ENCODE results near the gene RPRD1A.
"Not testable (repeated sequence)": the region's sequence is repeated elsewhere in the genome, so short reads cannot be mapped to it uniquely, and the experiment has no call there.

RPRD1A gene

DNA sequence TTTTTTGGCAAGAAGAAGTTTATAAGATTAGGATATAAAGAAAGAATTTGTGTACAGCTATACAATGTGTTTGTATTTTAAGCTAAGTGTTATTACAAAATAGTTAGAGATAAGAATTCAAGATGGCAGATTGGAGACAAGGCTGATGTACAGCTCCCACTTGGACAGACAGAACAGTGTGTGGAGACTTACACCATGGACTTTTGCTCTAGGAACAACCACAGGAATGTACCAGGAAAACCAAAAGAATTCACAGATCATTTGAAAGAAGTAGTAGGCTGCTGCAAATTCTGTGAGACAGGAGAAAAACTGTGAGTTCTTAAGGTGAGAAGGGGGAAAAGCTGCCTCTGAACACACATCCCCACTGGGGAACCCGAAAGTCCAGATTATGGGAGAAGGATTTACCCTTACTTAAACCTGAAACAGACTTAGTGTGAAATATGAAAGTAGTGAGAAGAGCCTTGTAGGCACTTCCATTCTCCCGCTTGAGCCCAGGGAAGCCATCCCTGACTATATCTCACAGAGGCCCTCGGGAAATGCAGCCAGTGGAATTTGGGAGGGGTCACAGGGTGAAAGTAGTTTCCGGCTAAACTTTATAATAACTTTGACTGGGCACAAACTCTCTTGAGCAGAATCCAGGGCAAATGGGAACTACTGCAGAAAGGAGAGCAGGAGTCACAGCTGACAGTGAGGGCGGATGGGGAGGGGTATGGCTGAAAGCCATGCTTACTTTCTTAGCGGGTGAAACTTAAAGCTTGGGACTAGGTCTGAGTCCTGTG lies 11.6 kb upstream of the RPRD1A start:
- H3K4me3 ChIP-seq (ENCODE audit: low read depth, low read length) = no peak overlapping the region

- H3K4me3 ChIP-seq (ENCODE audit: low read depth, low read length) = not testable (repeated sequence)
These were observed 10.4 kb upstream of the RPRD1A start for GRCh38 chr18:36077764-36078163.

- no peak overlapping the region for H3K4me3 ChIP-seq (ENCODE audit: low read depth, low read length)
These were observed 8.7 kb upstream of the RPRD1A start for GRCh38 chr18:36075862-36076587.

DNA sequence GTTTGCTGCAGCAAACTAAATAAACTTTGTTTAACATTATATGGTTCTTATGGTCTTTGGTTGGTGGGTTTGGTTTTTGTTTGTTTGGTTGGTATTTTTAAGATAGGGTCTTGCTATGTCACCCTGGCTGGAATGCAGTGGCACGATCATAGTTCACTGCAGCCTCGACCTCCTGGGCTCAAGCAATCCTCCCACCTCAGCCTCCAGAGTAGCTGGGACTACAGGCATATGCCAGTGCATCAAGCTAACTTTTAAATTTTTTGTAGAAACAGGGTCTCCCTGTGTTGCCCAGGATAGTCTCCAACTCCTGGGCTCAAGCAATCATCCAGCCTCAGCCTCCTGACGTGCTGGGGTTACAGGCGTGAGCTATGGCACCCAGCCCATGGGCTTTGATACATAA lies 7.1 kb upstream of the RPRD1A start:
- no peak overlapping the region for H3K4me3 ChIP-seq (ENCODE audit: low read depth, low read length)

DNA sequence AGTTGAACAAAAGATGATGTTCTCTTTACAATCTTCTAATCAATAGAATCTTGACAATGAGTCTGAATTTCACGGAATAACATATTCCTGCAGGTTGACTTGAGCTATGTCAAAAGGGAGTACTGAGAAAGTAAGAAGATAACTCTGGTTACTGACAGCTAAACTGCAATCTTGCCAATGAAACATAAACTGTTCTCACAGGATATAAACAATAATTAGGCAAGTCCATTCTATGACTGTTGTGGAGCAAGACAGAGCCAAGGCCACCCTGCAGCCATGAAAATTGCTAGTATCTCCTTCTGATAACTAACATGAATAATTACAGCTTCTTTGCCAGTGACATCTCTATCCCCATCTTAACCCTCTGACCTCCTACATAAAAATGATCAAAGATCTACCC lies 6.3 kb upstream of the RPRD1A start:
- no peak overlapping the region for H3K4me3 ChIP-seq (ENCODE audit: low read depth, low read length)

- H3K4me3 ChIP-seq (ENCODE audit: low read depth, low read length) = not testable (repeated sequence)
These were observed 5.0 kb upstream of the RPRD1A start for GRCh38 chr18:36072406-36072805.

DNA sequence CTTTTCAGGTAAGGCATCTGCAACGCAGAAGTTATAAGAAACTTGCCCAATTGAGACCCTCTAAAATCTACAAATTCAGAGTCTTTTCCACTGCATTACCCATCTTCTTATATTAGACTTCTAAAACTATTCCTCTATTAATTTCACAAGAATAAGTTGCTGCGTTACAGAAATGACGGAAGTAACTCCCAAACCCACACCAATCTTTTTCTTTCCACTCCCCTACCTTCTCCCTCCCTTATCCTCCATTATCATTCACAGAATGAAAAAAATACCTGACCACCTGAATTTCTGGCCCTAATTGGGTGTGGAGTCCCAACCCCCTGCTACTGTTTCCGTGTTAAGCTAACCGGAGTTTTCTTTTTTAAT lies 689 bp downstream of the RPRD1A start:
- peak overlapping the region; percentile 100 for H3K4me3 ChIP-seq (ENCODE audit: low read depth, low read length)

DNA sequence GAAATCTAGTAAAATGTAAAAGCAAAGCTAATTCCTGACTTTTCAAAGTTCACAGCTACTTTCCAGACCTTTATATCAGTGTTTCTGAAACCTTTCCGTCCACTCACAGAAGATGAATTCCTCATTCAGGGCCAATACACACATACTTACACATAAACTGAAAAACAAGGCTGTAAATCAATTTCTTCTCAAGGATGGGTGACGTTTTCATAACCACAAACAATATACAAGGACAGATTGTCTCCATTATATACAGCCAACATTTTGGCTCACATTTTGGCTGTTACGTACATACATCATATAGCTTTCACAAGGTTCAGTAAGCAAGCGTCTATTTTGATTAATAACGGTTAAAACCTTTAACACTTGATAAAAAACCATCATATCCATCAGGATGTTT lies 1.4 kb downstream of the RPRD1A start:
- peak overlapping the region; percentile 100 for H3K4me3 ChIP-seq (ENCODE audit: low read depth, low read length)

DNA sequence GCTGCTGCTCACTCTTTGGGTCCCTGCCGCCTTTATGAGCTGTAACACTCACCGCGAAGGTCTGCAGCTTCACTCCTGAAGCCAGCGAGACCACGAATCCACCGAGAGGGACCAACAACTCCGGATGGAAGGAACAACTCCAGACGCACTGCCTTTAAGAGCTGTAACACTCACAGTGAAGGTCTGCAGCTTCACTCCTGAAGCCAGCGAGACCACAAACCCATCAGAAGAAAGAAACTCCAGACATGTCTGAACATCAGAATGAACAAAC lies 2.6 kb downstream of the RPRD1A start:
- H3K4me3 ChIP-seq (ENCODE audit: low read depth, low read length) = not testable (repeated sequence)

DNA sequence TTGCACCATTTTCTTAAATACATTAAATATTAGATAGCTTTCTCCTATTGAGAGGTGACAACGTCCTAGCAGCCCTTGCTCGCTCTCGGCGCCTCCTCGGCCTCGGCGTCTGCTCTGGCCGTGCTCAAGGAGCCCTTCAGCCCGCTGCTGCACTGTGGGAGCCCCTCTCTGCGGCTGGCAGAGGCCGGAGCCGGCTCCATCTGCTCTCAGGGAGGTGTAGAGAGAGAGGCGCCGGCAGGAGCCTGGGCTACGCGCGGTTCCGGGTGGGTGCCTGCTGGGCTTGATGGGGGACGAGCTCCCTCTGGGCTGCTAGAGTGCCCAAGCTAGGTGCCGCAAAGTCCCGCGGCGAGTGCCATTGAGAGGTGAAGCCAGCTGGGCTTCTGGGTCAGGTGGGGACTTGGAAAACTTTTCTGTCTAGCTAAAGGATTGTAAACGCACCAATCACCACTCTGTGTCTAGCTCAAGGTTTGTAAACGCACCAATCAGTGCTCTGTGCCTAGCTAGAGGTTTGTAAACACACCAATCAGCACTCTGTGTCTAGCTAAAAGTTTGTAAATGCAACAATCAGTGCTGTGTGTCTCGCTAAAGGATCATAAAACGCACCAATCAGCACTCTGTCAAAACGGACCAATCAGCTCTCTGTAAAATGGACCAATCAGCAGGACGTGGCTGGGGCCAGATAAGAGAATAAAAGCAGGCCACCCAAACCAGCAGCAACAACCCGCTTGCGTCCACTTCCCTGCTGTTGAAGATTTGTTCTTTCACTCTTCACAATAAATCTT lies 3.1 kb downstream of the RPRD1A start:
- H3K4me3 ChIP-seq (ENCODE audit: low read depth, low read length) = no peak overlapping the region

DNA sequence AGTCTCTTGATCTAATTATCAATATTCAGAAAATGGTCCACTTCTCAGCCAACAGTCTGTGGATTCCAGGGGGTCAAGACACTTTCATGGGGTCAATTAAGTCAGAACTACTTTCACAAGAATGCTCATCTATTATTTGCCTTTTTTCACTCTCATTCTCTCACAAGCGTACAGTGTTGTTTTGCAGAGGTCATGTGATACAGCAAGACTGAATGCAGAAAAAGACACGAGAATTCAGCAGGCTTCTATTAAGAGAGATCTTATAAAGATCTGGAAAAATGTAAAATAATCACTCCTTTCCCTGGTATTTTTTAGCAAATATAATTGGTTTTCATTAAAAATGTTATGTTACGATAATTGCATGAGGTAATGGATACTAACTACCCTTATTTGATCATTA lies 8.7 kb downstream of the RPRD1A start:
- H3K4me3 ChIP-seq (ENCODE audit: low read depth, low read length) = no peak overlapping the region

GRCh38 chr18:36051760-36052159 lies 15.6 kb downstream of the RPRD1A start:
- no peak overlapping the region for H3K4me3 ChIP-seq (ENCODE audit: low read depth, low read length)

DNA sequence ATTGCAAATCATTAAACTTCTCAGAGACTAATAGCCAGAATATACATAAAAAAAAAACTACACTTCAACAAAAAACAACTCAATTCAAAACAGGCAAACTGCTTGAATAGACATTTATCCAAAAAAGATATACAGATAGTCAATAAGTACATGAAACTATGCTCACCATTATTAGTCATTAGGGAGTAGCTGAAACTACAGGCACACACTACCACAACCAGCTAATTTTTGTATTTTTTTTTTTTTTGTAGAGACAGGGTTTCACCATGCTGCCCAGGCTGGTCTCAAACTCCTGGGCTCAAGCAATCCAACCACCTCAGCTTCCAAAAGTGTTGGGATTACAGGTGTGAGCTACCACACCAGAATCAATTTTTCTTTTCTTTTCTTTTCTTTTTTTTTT lies 16.9 kb downstream of the RPRD1A start:
- H3K4me3 ChIP-seq (ENCODE audit: low read depth, low read length) = no peak overlapping the region

DNA sequence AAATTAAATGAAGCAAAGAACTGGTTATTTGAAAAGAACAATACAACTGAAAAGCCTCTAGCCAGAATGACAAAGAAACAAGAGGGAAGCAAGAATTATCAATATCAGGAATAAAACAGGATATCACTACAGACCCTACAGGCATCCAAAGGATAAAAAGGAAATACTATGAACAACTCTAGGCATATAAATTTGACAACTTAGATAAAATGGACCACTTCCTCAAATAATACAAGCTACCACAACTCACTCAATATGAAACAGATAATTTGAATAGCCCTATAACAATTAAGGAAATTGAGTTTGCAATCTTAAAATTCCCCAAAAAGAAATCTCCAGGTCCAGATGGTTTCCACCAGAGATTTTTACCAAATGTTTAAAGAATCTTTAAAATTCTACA lies 19.8 kb downstream of the RPRD1A start:
- no peak overlapping the region for H3K4me3 ChIP-seq (ENCODE audit: low read depth, low read length)

DNA sequence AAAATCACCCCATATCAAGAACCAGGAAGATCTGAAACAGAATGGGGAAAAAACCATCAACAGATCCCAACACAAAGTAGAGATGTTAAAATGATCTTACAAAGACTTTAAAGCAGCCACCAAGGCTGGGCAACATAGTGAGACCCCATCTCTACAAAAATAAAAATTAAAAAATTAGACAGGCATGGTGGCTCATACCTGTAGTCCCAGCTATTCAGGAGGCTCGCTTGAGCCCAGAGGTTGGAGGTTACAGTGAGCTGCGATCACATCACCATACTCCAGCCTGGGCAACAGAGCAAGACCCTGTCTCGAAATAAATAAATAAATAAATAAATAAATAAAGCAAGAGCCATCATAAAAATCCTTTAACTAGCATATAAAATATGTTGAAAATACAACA lies 20.5 kb downstream of the RPRD1A start:
- no peak overlapping the region for H3K4me3 ChIP-seq (ENCODE audit: low read depth, low read length)

DNA sequence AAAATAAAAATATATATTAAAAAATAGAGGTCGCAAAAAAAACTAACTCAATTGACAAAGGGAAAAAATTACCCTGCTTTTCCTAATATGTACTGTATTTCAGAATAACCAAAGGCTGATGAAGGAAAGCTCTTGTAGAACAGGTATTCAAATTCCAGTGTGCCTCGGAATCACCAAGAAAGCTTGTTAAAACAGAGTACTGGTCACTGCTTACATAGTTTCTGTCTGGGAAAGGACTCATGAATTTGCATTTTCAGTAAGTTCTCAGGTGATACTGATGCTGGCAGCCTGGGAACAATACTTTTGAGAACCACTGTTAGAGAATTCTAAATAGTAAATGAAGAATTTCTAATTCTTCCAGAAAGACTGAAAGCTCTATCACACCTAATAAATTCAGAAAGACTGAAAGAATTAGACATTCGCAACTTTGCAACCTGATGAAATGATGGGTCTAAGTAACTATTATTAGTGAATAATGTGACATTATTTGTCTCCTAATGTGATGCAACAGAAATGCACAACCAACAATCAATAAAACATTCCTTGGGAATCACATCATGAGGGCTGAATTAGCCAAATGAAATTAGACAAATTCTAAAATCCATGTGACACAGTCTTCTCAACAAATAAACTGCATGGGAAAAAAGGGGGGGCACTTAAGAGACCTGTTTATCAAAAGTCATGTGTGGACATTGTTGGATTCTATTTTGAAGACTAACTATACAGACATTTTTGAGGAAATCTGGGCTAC lies 21.9 kb downstream of the RPRD1A start:
- H3K4me3 ChIP-seq (ENCODE audit: low read depth, low read length) = no peak overlapping the region

GRCh38 chr18:36043153-36043552 lies 24.2 kb downstream of the RPRD1A start:
- no peak overlapping the region for H3K4me3 ChIP-seq (ENCODE audit: low read depth, low read length)

GRCh38 chr18:36041146-36041545 lies 26.2 kb downstream of the RPRD1A start:
- H3K4me3 ChIP-seq (ENCODE audit: low read depth, low read length) = no peak overlapping the region

DNA sequence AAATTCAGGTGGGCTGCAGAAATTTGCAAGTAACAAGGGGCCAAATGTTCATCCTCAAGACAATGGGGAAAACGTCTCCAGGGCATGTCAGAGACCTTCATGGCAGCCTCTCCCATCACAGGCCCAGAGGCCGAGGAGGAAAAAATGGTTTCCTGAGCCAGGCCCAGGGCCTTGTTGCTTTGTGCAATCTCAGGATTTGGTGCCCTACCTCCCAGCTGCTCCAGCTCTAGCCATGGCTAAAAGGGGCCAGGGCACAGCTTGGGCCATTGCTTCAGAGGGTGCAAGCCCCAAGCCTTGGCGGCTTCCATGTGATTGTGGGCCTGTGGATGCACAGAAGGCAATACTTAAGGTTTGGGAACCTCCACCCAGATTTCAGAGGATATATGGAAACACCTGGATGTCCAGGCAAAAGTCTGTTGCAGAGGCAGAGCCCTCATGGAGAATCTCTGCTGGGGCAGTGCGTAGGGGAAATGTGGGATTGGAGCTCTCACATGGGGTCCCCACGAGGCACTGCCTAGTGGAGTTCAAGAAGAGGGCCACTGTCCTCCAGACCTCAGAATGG lies 29.2 kb downstream of the RPRD1A start:
- H3K4me3 ChIP-seq (ENCODE audit: low read depth, low read length) = no peak overlapping the region

DNA sequence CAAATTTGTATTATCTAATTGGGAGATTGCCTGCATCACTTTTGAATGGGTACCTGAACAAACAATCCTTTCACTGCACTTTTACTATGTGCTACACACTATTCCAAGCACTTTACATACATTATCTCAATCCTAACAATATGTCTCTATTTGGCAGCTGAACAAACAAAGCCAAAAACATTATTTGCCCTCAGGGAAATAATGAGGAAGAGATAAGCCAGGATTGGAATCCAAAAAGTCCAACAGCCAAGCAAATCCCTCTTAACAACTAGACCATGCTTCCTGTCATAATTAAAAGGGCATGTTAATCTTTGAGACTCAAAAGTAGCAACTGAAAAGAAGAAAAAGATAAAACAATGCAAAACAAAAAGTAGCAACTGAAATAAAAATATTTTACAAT lies 32.1 kb downstream of the RPRD1A start:
- H3K4me3 ChIP-seq (ENCODE audit: low read depth, low read length) = no peak overlapping the region

DNA sequence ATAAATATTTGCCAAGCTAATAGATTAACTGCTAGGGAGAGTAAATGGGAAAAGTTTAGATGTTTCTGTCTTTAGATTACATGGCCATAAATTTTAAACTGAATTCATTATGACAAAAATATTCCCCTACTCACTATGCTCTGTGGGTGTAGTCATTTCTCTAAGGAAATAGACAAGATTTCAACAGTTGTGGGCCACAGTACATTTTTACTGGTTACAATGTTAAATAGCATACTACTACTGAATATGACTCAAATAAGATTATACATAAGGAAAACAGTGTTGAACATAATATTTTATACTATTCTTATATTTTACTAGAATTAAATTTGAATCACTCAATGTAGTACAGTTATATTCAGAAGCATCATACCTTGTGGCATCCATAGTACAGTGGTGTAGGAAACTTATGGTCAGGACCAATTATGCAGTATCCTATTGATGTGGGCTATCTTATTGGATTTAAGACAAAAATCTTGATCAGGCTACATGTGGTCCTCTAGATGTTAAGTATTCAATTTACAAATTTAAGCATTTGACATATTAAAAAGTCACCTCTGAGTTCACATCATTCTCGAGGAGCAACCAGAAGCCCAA lies 33.0 kb downstream of the RPRD1A start:
- H3K4me3 ChIP-seq (ENCODE audit: low read depth, low read length) = no peak overlapping the region
